ENCODE data around the gene OR52K2.

The OR52K2 gene

GRCh38 chr11:4479644-4480043 lies 30.5 kb downstream of the OR52K2 start:
- Histone ChIP-seq H3K4me2 (ENCODE audit: low read depth, low read length, poor library complexity, severe bottlenecking) (no peak overlapping the region), H3K9me2 (replicated peaks; ENCODE audit: insufficient read depth, low read length) (no peaks in the 10 kb centered on the region), H3K4me3 (ENCODE audit: insufficient read depth, low read length, poor library complexity, severe bottlenecking) (no peak overlapping the region), H3K9me3 (ENCODE audit: insufficient read depth, low read length) (no peaks in the 10 kb centered on the region), H2AFZ (ENCODE audit: low read depth, low read length, severe bottlenecking) (no peak overlapping the region), H3F3A (ENCODE audit: insufficient read depth) (no peaks in the 10 kb centered on the region), H3K36me3 (ENCODE audit: low read length) (no peaks in the 10 kb centered on the region), H3K9ac (ENCODE audit: low read length) (no peak overlapping the region), H3K79me2 (ENCODE audit: insufficient read depth, low read length) (no peaks in the 10 kb centered on the region), H3K27ac (ENCODE audit: low read depth, low read length) (no peak overlapping the region), H4K20me1 (ENCODE audit: low read depth, low read length) (no peaks in the 10 kb centered on the region), H3K27me3 (ENCODE audit: low read length) (no peaks in the 10 kb centered on the region)
- no peak for TF ChIP-seq CTCF (IDR thresholded peaks at IDR 0.05; ENCODE audit: insufficient read depth, low read length, poor library complexity, severe bottlenecking)
- TF ChIP-seq EZH2phosphoT487 (conservative IDR thresholded peaks at IDR 0.05; ENCODE audit: low read length), result no peak

GRCh38 chr11:4480577-4481239 lies 31.6 kb downstream of the OR52K2 start:
- no peak for TF ChIP-seq CTCF (IDR thresholded peaks at IDR 0.05; ENCODE audit: insufficient read depth, low read length, poor library complexity, severe bottlenecking)
- no peak for TF ChIP-seq EZH2phosphoT487 (conservative IDR thresholded peaks at IDR 0.05; ENCODE audit: low read length)
- no peak overlapping the region for H3K27ac ChIP-seq (ENCODE audit: low read depth, low read length)
- H3K9me2 ChIP-seq (replicated peaks; ENCODE audit: insufficient read depth, low read length), result no peaks in the 10 kb centered on the region
- H3K36me3 ChIP-seq (ENCODE audit: low read length), result no peaks in the 10 kb centered on the region
- no peak overlapping the region for H3K9ac ChIP-seq (ENCODE audit: low read length)
- H2AFZ ChIP-seq (ENCODE audit: low read depth, low read length, severe bottlenecking), result no peak overlapping the region
- no peaks in the 10 kb centered on the region for H4K20me1 ChIP-seq (ENCODE audit: low read depth, low read length)
- no peak overlapping the region for H3K4me3 ChIP-seq (ENCODE audit: insufficient read depth, low read length, poor library complexity, severe bottlenecking)
- no peak overlapping the region for H3K4me2 ChIP-seq (ENCODE audit: low read depth, low read length, poor library complexity, severe bottlenecking)
- H3K27me3 ChIP-seq (ENCODE audit: low read length), result no peaks in the 10 kb centered on the region
- H3F3A ChIP-seq (ENCODE audit: insufficient read depth), result no peaks in the 10 kb centered on the region
- H3K79me2 ChIP-seq (ENCODE audit: insufficient read depth, low read length), result no peaks in the 10 kb centered on the region
- no peaks in the 10 kb centered on the region for H3K9me3 ChIP-seq (ENCODE audit: insufficient read depth, low read length)

GRCh38 chr11:4481240-4481582 lies 32.1 kb downstream of the OR52K2 start:
- Histone ChIP-seq H2AFZ (ENCODE audit: low read depth, low read length, severe bottlenecking) (no peak overlapping the region), H4K20me1 (ENCODE audit: low read depth, low read length) (no peaks in the 10 kb centered on the region), H3K36me3 (ENCODE audit: low read length) (no peaks in the 10 kb centered on the region), H3K9me2 (replicated peaks; ENCODE audit: insufficient read depth, low read length) (no peaks in the 10 kb centered on the region), H3K27me3 (ENCODE audit: low read length) (no peaks in the 10 kb centered on the region), H3K4me3 (ENCODE audit: insufficient read depth, low read length, poor library complexity, severe bottlenecking) (no peak overlapping the region), H3K79me2 (ENCODE audit: insufficient read depth, low read length) (no peaks in the 10 kb centered on the region), H3F3A (ENCODE audit: insufficient read depth) (no peaks in the 10 kb centered on the region), H3K27ac (ENCODE audit: low read depth, low read length) (no peak overlapping the region), H3K9ac (ENCODE audit: low read length) (no peak overlapping the region), H3K9me3 (ENCODE audit: insufficient read depth, low read length) (no peaks in the 10 kb centered on the region), H3K4me2 (ENCODE audit: low read depth, low read length, poor library complexity, severe bottlenecking) (no peak overlapping the region)
- TF ChIP-seq CTCF (IDR thresholded peaks at IDR 0.05; ENCODE audit: insufficient read depth, low read length, poor library complexity, severe bottlenecking) (no peak), EZH2phosphoT487 (conservative IDR thresholded peaks at IDR 0.05; ENCODE audit: low read length) (no peak)
